ENCODE measurements around the gene KRT28. TPM values are rescaled to one million over a fixed set of nuclear protein-coding genes. Genes with fewer than 3 reads are reported as not detected.
"Not testable (repeated sequence)": the region's sequence is repeated elsewhere in the genome, so short reads cannot be mapped to it uniquely, and the experiment has no call there.

The KRT28 gene
- total RNA-seq, 3 donors from 2014 or later = not detected

DNA sequence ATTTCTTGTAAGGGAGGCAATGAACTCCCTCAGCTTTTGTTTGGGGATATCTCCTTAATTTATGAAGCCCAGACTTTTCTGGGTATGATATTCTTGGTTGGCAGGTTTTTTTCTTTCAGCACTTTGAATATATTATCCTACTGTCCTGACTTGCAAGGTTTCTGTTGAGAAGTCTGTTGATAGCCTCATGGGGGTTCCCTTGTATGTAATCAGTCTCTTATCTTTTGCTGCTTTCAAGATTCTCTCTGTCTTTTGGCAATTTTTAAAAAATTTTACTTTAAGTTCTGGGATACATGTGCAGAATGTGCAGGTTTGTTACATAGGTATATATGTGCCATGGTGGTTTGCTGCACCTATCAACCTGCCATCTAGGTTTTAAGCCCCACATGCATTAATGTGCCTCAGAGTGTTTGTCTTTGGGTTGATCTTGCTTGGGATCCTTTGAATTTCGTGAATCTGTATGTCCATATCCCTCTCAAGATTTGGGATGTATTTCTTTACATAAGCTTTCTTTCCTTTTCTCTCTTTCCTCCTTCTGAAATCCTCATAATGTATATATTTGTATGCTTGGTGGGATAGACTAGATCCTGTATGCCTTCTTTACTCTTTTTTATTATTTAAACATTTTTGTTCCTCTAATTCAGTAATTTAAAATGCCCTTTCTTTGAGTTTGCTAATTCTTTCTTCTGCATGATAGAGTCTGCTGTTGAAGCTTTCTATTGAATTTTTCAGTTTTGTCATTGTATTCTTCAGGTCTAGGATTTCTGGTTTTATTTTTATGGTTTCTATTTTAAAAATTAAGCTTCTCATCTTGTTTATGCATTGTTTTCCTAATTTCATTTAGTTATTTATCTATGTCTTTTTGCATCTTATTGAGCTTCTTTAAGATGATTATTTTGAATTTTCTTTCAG, 39.4 kb downstream of the KRT28 start:
- Histone ChIP-seq H3K4me3 (no peak overlapping the region), H3K4me1 (ENCODE audit: low read depth) (no peaks in the 10 kb centered on the region), H3K9me3 (peaks cover 23% of the 10 kb centered on the region), H3K36me3 (ENCODE audit: low read depth) (no peaks in the 10 kb centered on the region)
- TF ChIP-seq, protein P1, sequence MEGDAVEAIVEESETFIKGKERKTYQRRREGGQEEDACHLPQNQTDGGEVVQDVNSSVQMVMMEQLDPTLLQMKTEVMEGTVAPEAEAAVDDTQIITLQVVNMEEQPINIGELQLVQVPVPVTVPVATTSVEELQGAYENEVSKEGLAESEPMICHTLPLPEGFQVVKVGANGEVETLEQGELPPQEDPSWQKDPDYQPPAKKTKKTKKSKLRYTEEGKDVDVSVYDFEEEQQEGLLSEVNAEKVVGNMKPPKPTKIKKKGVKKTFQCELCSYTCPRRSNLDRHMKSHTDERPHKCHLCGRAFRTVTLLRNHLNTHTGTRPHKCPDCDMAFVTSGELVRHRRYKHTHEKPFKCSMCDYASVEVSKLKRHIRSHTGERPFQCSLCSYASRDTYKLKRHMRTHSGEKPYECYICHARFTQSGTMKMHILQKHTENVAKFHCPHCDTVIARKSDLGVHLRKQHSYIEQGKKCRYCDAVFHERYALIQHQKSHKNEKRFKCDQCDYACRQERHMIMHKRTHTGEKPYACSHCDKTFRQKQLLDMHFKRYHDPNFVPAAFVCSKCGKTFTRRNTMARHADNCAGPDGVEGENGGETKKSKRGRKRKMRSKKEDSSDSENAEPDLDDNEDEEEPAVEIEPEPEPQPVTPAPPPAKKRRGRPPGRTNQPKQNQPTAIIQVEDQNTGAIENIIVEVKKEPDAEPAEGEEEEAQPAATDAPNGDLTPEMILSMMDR (IDR thresholded peaks at IDR 0.05) = no peak
- DNase-seq (no peak), ATAC-seq (no peak)
- intact Hi-C loops (cut with DNase I, micrococcal nuclease) = no loop called here

DNA sequence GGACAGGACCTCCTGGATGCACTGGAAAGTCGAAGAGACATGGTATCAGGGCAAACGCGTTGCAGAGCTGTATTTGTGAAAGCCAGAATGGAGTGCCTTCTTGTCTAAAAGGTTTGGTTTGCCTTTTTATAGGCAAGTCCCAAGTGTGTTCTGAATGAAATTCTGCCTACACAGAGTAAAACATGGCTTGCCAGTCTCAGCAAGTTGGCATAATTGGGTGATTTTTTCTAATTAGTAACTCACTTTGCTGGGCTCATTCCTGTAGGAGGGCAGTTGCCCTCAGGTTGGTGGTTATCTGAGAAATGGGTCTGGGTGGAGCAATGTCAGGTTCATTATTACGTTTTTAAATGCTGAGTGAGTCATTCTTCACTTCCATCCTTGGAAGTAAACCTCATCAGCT, 44.5 kb downstream of the KRT28 start, which contains the start of gene KRT25:
TSS of gene KRT25 (minus strand) at position 101 of the 400 bp plus-strand sequence. CDS start at position 41, 60 bp downstream.
- DNase-seq (no peak), ATAC-seq (no peak)
- no peak within 1 kb of the TSS for H3K4me3 ChIP-seq
- H3K36me3 ChIP-seq (ENCODE audit: low read depth) = no peaks in the 10 kb centered on the region
- peaks cover 6% of the 10 kb centered on the region for H3K9me3 ChIP-seq
- no peaks in the 10 kb centered on the region for H3K4me1 ChIP-seq (ENCODE audit: low read depth)
- TF ChIP-seq, protein P1 (IDR thresholded peaks at IDR 0.05) = no peak
- intact Hi-C loops (cut with DNase I, micrococcal nuclease) = no loop called here

DNA sequence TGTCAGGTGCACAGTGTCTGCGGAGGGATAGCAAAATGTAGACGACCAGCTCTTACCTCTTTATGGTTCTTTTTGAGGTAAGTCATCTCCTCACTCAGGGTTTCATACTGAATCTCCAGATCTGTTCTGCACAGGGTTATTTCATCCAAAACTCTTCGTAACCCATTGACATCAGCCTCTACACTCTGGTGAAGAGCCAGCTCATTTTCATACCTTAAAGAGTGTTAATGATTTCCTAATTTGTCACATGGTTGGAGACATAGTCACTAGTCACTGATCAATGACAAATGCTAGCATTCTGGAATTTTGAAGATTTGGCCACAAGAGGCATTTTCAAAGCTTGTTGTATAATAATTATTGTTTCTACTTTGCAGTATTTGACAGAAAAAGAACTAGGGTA, 46.0 kb downstream of the KRT28 start:
- no peak overlapping the region for H3K4me3 ChIP-seq
- H3K4me1 ChIP-seq (ENCODE audit: low read depth) = no peaks in the 10 kb centered on the region
- no peaks in the 10 kb centered on the region for H3K36me3 ChIP-seq (ENCODE audit: low read depth)
- DNase-seq (no peak), ATAC-seq (no peak)
- TF ChIP-seq, protein P1 (IDR thresholded peaks at IDR 0.05) = no peak
- H3K9me3 ChIP-seq = no peaks in the 10 kb centered on the region
- intact Hi-C loops (cut with DNase I, micrococcal nuclease) = no loop called here

DNA sequence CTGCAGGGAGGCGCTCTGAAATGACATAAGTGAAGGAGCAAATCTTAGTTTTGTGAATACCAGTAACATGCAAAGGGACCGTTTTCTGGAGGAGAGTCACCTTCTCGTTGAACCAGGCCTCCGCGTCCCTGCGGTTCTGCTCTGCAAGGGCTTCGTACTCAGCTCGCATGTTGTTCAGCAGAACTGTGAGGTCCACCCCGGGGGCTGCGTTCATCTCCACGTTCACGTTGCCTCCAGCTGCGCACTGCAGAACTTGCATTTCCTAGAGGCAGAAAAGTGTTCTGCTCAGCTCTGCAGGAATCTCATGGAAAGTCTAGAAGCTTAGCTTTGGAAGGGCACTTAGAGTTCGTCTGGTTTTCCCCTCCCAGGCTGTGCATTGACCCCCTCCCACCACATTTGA, 48.7 kb downstream of the KRT28 start:
- ATAC-seq (no peak), DNase-seq (no peak)
- H3K9me3 ChIP-seq = no peaks in the 10 kb centered on the region
- H3K36me3 ChIP-seq (ENCODE audit: low read depth) = no peaks in the 10 kb centered on the region
- TF ChIP-seq, protein P1 (IDR thresholded peaks at IDR 0.05) = no peak
- H3K4me1 ChIP-seq (ENCODE audit: low read depth) = no peaks in the 10 kb centered on the region
- H3K4me3 ChIP-seq = no peak overlapping the region
- intact Hi-C loops (cut with DNase I, micrococcal nuclease) = no loop called here

DNA sequence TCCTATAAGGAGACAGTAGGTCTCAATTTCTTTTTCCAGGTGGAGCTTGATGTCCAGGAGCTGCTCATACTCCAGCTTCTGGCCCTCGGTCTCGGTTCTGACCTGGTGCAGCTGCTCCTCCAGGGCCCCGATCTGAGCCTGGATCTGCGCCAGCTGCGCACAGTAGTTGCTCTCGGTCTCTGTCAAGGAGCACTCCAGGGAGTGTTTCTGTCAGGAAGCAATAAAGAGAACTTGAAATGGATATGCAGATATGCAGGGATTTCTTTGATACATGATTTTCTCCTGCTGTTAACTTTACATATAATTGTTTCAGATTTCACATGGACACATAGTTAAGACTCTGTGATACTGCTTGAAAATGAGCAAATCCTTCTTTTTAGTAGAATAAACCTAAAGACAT, 49.4 kb downstream of the KRT28 start:
- Histone ChIP-seq H3K9me3 (no peaks in the 10 kb centered on the region), H3K36me3 (ENCODE audit: low read depth) (no peaks in the 10 kb centered on the region), H3K4me3 (no peak overlapping the region), H3K4me1 (ENCODE audit: low read depth) (no peaks in the 10 kb centered on the region)
- TF ChIP-seq, protein P1 (IDR thresholded peaks at IDR 0.05) = no peak
- DNase-seq = no peak
- intact Hi-C loops (cut with DNase I, micrococcal nuclease) = no loop called here
- ATAC-seq = no peak

DNA sequence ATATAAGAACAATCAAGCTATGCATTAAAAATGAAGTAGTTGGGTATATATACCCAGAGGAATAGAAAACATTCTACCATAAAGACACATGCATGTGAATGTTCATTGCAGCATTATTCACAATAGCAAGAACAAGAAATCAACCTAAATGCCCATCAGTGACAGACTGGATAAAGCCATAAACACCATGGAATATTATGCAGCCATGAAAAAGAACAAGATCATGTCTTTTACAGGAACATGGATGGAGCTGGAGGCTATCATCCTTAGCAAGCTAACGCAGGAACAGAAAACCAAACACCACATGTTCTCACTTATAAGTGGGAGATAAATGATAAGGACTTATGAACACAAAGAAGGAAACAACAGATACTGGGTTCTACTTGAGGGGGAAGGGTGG, 51.1 kb downstream of the KRT28 start:
- H3K36me3 ChIP-seq (ENCODE audit: low read depth); intact Hi-C loops (cut with DNase I, micrococcal nuclease); H3K9me3 ChIP-seq; DNase-seq; H3K4me1 ChIP-seq (ENCODE audit: low read depth); H3K4me3 ChIP-seq; ATAC-seq: not testable (repeated sequence)

All from mucosa of descending colon (tissue), 3 donors.